Activated CD4-positive, alpha-beta T cell treated with anti-CD3 and anti-CD28 coated beads, Interleukin-2, amount 10 ng/mL, durations not matched to agents 7 days and 5 days (primary cell): Measurements from ENCODE around the gene GABRA4. TPM values are rescaled to one million over a fixed set of nuclear protein-coding genes. Genes with fewer than 3 reads are reported as not detected.

ENCODE experiments used
- CTCF ChIA-PET: fragments of 350-600 bp; sonication (Branson Sonifier 250); formaldehyde crosslinking; loops from one replicate; lab custom pipeline; 2021; ENCODE audit warnings: antibody characterized with exemption; lab: Charles Lee
- POLR2A ChIA-PET: fragments of 350-600 bp; sonication (Branson Sonifier 250); formaldehyde crosslinking; loops from one replicate; lab custom pipeline; 2021; ENCODE audit warnings: antibody characterized with exemption; lab: Charles Lee
- DNase-seq: peaks from one replicate; pipeline ENCODE4 v3.0.0-alpha.2; 2020
- H3K27ac Mint-ChIP-seq: one replicate; pipeline ENCODE4 v1.8.0; 2021; ENCODE audit warnings: mild to moderate bottlenecking, moderate library complexity, mixed read lengths
- H3K27me3 Mint-ChIP-seq: one replicate; pipeline ENCODE4 v1.8.0; 2021; ENCODE audit warnings: mixed read lengths
- H3K36me3 Mint-ChIP-seq: one replicate; pipeline ENCODE4 v1.8.0; 2021; ENCODE audit warnings: low read depth, mixed read lengths
- H3K4me1 Mint-ChIP-seq: one replicate; pipeline ENCODE4 v1.8.0; 2021; ENCODE audit warnings: mixed read lengths
- H3K4me3 Mint-ChIP-seq: one replicate; pipeline ENCODE4 v1.8.0; 2021; ENCODE audit warnings: mild to moderate bottlenecking, moderate library complexity, mixed read lengths
- H3K9me3 Mint-ChIP-seq: one replicate; pipeline ENCODE4 v1.8.0; 2021; ENCODE audit warnings: mixed read lengths
- total RNA-seq, 2 experiments: library from RNA; stranded (reverse); gene quantifications; one replicate each; pipeline ENCODE4 v1.2.3, GENCODE V29; 2021

Gene GABRA4
- total RNA-seq, 2 experiments from 2014 or later: not detected

GRCh38 chr4:47002580-47002979 lies 9.2 kb upstream of the GABRA4 start:
- ChIA-PET CTCF (no interaction called here), POLR2A (no interaction called here)
- Mint-ChIP-seq H3K4me1 (no peaks in the 10 kb centered on the region), H3K36me3 (no peaks in the 10 kb centered on the region), H3K27ac (no peak overlapping the region), H3K27me3 (peaks cover 16% of the 10 kb centered on the region), H3K4me3 (no peak overlapping the region), H3K9me3 (no peaks in the 10 kb centered on the region)
- no peak for DNase-seq

DNA sequence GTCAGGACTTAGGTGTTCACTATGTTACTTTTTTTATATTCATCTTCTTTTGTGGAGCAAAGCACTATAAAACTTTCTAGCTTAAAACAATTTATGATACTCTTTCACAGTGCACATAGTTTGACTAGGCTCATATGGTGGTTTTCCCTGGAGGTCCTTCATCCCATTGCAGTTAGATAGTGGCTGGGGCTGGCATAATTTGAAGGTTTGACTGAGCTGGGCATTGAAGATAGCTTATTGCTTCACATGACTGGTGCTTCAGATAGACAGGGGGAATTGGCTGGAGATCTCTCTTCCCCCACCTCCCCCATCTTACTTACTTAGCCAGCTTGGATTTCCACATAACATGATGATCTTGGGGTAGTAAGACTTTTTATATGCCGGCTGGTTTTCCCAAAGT lies 7.0 kb upstream of the GABRA4 start:
- CTCF ChIA-PET: interaction anchor here (0.6 kb wide), 1 partner anchor 47 kb away, joined by 3 read pairs; no protein-coding TSS in a partner anchor
- Mint-ChIP-seq H3K4me3 (no peak overlapping the region), H3K27ac (no peak overlapping the region), H3K36me3 (no peaks in the 10 kb centered on the region), H3K9me3 (no peaks in the 10 kb centered on the region), H3K27me3 (peaks cover 26% of the 10 kb centered on the region), H3K4me1 (no peaks in the 10 kb centered on the region)
- POLR2A ChIA-PET: no interaction called here
- no peak for DNase-seq

DNA sequence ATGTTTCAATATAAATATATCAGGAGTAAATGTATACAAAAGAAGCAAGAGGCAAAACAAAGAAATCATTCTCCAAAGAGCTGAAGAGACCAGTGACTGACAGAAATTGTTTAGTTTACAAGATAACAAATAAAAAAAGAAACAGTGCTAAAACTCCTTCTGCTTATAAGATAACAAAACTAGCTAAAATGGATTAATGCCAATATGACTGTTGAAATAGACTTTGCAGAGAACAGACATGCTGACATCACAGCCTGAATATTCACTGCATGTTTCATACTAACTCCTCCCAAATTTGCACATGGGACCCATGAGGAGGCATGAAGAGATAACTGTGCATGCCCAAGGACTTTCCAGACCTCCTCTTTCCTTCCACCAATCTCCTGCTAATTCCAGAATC lies 6.2 kb upstream of the GABRA4 start:
- DNase-seq: no peak
- Mint-ChIP-seq H3K4me1 (no peaks in the 10 kb centered on the region), H3K9me3 (no peaks in the 10 kb centered on the region), H3K27ac (no peak overlapping the region), H3K27me3 (peaks cover 34% of the 10 kb centered on the region), H3K4me3 (no peak overlapping the region), H3K36me3 (no peaks in the 10 kb centered on the region)
- ChIA-PET CTCF (no interaction called here), POLR2A (no interaction called here)

GRCh38 chr4:46994007-46994405 lies 625 bp upstream of the GABRA4 start:
- POLR2A ChIA-PET: no interaction called here
- H3K4me1 Mint-ChIP-seq: peaks cover 7% of the 10 kb centered on the region
- no peaks in the 10 kb centered on the region for H3K36me3 Mint-ChIP-seq
- CTCF ChIA-PET: no interaction called here
- no peak overlapping the region for H3K27ac Mint-ChIP-seq
- no peaks in the 10 kb centered on the region for H3K9me3 Mint-ChIP-seq
- no peak for DNase-seq
- peak overlapping the region; percentile 59 for H3K4me3 Mint-ChIP-seq
- peaks cover 52% of the 10 kb centered on the region for H3K27me3 Mint-ChIP-seq

DNA sequence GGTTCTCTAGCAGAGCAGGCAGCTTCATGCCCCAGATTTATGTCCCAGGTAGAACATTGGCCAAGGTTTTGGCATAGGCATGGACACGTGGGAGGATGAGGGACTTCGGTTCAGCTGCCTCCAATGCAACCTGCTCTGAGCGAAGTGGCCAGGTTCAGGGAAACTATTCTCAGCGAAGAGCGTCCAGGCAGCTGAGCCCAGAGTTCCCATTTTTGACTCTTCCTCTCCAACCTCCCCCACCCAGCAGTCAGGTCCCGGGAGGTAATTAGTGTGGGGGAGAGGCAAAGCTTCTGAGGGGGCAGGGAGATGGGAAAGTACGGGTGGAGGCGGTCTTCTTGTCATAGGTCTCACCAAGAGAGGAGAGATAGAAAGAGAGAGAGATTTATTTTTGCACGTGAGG lies 1.0 kb downstream of the GABRA4 start:
- no peak overlapping the region for H3K4me3 Mint-ChIP-seq
- H3K36me3 Mint-ChIP-seq: no peaks in the 10 kb centered on the region
- H3K9me3 Mint-ChIP-seq: no peaks in the 10 kb centered on the region
- DNase-seq: no peak
- POLR2A ChIA-PET: no interaction called here
- CTCF ChIA-PET: no interaction called here
- H3K27ac Mint-ChIP-seq: no peak overlapping the region
- peaks cover 7% of the 10 kb centered on the region for H3K4me1 Mint-ChIP-seq
- peaks cover 50% of the 10 kb centered on the region for H3K27me3 Mint-ChIP-seq

- ChIA-PET POLR2A (no interaction called here), CTCF (no interaction called here)
- no peaks in the 10 kb centered on the region for H3K4me1 Mint-ChIP-seq
- no peaks in the 10 kb centered on the region for H3K9me3 Mint-ChIP-seq
- no peak overlapping the region for H3K4me3 Mint-ChIP-seq
- peaks cover 14% of the 10 kb centered on the region for H3K27me3 Mint-ChIP-seq
- no peak overlapping the region for H3K27ac Mint-ChIP-seq
- no peak for DNase-seq
- no peaks in the 10 kb centered on the region for H3K36me3 Mint-ChIP-seq
These were observed 6.3 kb downstream of the GABRA4 start for GRCh38 chr4:46986922-46987638.

DNA sequence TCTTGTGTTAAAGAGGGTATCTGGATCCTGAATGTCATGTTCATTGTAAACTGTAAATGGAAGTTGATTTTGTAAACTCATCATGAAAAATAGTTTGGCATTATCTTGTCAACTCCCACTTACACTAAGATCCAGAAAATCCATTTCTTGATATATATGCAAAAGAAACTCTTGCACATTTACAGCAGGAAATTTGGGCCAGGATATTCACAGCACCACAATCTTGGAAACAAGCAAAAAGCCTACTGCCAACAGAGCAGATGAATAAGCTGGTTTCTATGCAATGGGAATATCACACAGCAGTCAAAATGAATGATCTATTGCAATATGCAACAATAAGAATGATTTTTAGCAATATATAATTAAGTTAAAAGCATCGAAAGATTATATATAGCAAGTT lies 8.6 kb downstream of the GABRA4 start:
- peaks cover 2% of the 10 kb centered on the region for H3K27me3 Mint-ChIP-seq
- H3K4me3 Mint-ChIP-seq: no peak overlapping the region
- CTCF ChIA-PET: no interaction called here
- H3K27ac Mint-ChIP-seq: no peak overlapping the region
- POLR2A ChIA-PET: no interaction called here
- no peak for DNase-seq
- no peaks in the 10 kb centered on the region for H3K4me1 Mint-ChIP-seq
- no peaks in the 10 kb centered on the region for H3K9me3 Mint-ChIP-seq
- no peaks in the 10 kb centered on the region for H3K36me3 Mint-ChIP-seq

DNA sequence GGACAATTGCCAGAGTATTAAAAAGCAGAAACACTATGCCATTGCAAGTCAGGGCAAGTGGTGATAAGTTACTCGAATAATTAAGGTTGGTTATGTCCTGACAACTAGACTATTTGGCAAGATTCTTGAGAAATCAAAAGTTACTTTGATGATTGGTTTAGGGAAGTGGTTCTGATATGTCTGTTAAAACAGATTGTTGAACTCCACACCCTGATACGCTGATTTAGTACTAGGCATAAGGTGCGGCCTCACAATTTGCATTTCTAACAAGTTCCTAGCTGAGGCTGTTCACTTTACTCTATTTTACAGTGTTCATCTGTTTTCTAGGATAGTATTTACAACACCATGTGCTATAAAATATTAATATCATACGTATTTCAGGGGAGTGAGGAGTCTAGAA lies 12.5 kb downstream of the GABRA4 start:
- Mint-ChIP-seq H3K36me3 (no peaks in the 10 kb centered on the region), H3K4me1 (no peaks in the 10 kb centered on the region), H3K27me3 (no peaks in the 10 kb centered on the region), H3K9me3 (no peaks in the 10 kb centered on the region), H3K27ac (no peak overlapping the region), H3K4me3 (no peak overlapping the region)
- DNase-seq: no peak
- ChIA-PET CTCF (no interaction called here), POLR2A (no interaction called here)

DNA sequence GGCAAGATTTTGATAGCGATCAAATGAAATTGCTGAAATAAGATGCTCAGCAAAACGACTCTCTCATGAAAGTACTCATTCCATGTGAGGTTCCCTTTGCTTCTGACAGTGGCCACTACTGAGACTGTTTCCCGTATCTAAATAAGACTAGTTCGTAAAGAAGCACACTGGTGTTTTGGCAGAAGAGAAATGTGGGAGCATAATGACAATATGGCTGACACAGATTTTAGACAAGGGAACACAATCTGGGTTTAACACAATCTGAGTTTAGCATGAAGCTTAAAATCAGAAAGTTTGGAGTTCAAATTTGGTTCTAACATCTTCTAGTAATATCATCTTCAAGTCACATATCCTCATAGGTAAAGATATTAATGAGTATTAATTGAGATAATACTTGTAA lies 13.7 kb downstream of the GABRA4 start:
- ChIA-PET POLR2A (no interaction called here), CTCF (no interaction called here)
- Mint-ChIP-seq H3K27ac (no peak overlapping the region), H3K27me3 (no peaks in the 10 kb centered on the region), H3K36me3 (no peaks in the 10 kb centered on the region), H3K4me3 (no peak overlapping the region), H3K9me3 (no peaks in the 10 kb centered on the region), H3K4me1 (no peaks in the 10 kb centered on the region)
- DNase-seq: no peak

DNA sequence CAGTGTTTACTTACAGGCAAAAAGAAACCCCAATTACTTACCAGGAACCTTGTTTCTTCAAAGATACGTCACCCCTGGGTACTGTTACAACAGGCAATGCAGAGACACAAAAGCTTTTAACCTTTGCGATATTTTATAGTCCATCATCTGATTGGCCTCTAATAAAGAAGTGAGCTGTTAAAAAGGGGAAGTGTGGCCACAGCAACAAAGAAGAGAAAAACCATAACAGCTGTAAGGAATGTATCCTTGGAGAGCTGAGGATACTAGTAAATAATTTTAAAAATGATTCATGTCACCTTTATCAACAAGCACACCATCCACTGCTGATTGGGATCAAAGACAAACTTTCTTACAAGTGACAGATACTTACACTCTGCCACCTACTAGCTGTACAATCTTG lies 14.1 kb downstream of the GABRA4 start:
- H3K36me3 Mint-ChIP-seq: no peaks in the 10 kb centered on the region
- no peak for DNase-seq
- no peak overlapping the region for H3K4me3 Mint-ChIP-seq
- H3K9me3 Mint-ChIP-seq: no peaks in the 10 kb centered on the region
- CTCF ChIA-PET: no interaction called here
- H3K27ac Mint-ChIP-seq: no peak overlapping the region
- H3K4me1 Mint-ChIP-seq: no peaks in the 10 kb centered on the region
- H3K27me3 Mint-ChIP-seq: no peaks in the 10 kb centered on the region
- POLR2A ChIA-PET: no interaction called here

DNA sequence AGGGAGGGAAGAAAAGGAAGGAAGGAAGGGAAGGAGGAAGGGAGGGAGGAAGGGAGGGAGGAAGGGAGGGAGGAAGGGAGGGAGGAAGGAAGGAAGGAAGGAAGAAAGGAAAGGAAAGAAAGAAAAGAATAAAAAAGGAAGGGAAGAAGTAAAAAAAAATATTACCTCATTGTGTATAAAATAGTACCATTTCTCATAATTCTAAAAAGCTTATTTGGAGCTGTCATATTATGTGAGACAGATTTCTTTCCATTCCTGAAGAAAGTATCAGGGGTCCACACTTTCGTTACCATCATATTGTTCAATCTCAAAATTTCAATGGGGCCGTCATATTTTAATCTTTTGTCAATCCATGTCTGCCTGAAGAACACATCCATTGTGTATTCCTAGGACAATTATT lies 16.1 kb downstream of the GABRA4 start:
- Mint-ChIP-seq H3K4me1 (no peaks in the 10 kb centered on the region), H3K4me3 (no peak overlapping the region), H3K9me3 (no peaks in the 10 kb centered on the region), H3K27ac (no peak overlapping the region), H3K36me3 (no peaks in the 10 kb centered on the region), H3K27me3 (peaks cover 2% of the 10 kb centered on the region)
- ChIA-PET CTCF (no interaction called here), POLR2A (no interaction called here)
- DNase-seq: no peak

GRCh38 chr4:46975812-46976553 lies 17.4 kb downstream of the GABRA4 start:
- no peak overlapping the region for H3K4me3 Mint-ChIP-seq
- H3K27ac Mint-ChIP-seq: no peak overlapping the region
- H3K4me1 Mint-ChIP-seq: no peaks in the 10 kb centered on the region
- no peaks in the 10 kb centered on the region for H3K9me3 Mint-ChIP-seq
- no peaks in the 10 kb centered on the region for H3K36me3 Mint-ChIP-seq
- peaks cover 2% of the 10 kb centered on the region for H3K27me3 Mint-ChIP-seq
- DNase-seq: no peak
- POLR2A ChIA-PET: no interaction called here
- CTCF ChIA-PET: interaction anchor here (0.6 kb wide), 2 partner anchors 17 to 160 kb away, joined by 3 to 5 read pairs; no protein-coding TSS in a partner anchor

DNA sequence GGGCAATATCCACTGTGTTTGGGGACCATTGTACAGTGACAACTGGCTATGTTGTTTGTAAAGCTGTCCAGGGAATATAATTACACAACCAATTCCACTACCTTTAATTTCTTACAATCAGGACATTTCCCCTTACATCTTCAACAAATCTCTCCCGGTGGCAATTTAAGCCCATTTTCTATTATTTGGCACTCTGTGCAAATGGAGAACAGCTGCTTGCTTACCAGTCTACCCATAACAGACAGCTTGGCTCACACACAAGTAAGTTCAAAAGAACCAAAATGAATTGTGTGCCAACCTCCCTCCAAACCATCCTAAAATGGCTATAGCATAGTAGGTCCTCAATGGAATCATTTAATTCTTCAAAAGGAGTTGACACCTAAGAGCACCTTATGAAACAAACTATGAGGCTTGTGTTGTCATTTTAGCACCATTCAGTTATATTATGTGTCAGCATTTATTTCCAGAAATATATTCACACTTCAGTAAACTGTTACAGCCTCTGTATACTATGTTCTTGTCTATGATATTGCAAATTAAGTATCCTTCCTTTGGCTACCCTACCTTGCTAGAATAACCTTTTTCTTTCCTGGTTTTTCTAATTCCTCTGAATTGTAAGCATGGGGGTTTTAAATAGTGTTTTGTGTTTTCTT lies 18.4 kb downstream of the GABRA4 start:
- no peak overlapping the region for H3K27ac Mint-ChIP-seq
- peaks cover 2% of the 10 kb centered on the region for H3K27me3 Mint-ChIP-seq
- H3K4me1 Mint-ChIP-seq: no peaks in the 10 kb centered on the region
- H3K36me3 Mint-ChIP-seq: no peaks in the 10 kb centered on the region
- DNase-seq: no peak
- CTCF ChIA-PET: no interaction called here
- POLR2A ChIA-PET: no interaction called here
- no peak overlapping the region for H3K4me3 Mint-ChIP-seq
- no peaks in the 10 kb centered on the region for H3K9me3 Mint-ChIP-seq
